Caco-2 (cell line): ENCODE results near the gene NAALADL2. TPM values are rescaled to one million over a fixed set of nuclear protein-coding genes. Genes with fewer than 3 reads are reported as not detected.

Experiments
- BruUV-seq: library from RNA; stranded (reverse); fragments of 400-500 nt; replicated peaks from 2 replicates; lab custom pipeline; 2021; lab: Mats Ljungman, UMichigan
- CTCF ChIA-PET: fragments of 300-600 bp; sonication (Branson Sonifier 250); formaldehyde crosslinking; loops from one replicate; lab custom pipeline; 2022; ENCODE audit warnings: antibody characterized with exemption; lab: Charles Lee
- POLR2A ChIA-PET: fragments of 300-600 bp; sonication (Branson Sonifier 250); formaldehyde crosslinking; loops from one replicate; lab custom pipeline; 2022; ENCODE audit warnings: antibody characterized with exemption; lab: Charles Lee
- DNase-seq, 2 experiments: peaks; one replicate each; pipeline versions ENCODE4 v3.0.0 to v3.0.0-alpha.2; 2020 to 2022
- H3K27me3 ChIP-seq: replicated peaks from 2 replicates; pipeline ENCODE4 v1.6.0; 2011; ENCODE audit warnings: low read length; ENCODE audit not compliant: control insufficient read depth, insufficient read depth
- H3K36me3 ChIP-seq: 2 replicates; pipeline ENCODE4 v1.5.1; 2011; ENCODE audit warnings: low read length; ENCODE audit not compliant: control insufficient read depth, insufficient read depth
- H3K4me1 ChIP-seq: fragments of 250-450 bp; sonication (Bioruptor Pico); 2 replicates; pipeline ENCODE4 v1.5.1; 2020; ENCODE audit warnings: mild to moderate bottlenecking
- H3K4me3 ChIP-seq: 2 replicates; pipeline ENCODE4 v1.5.1; 2011; ENCODE audit warnings: low read depth, mild to moderate bottlenecking, control low read depth, low read length
- H3K9me3 ChIP-seq: fragments of 250-450 bp; sonication (Bioruptor Pico); 2 replicates; pipeline ENCODE4 v1.5.1; 2020; ENCODE audit warnings: mild to moderate bottlenecking, moderate library complexity
- H3K27ac Mint-ChIP-seq: one replicate; pipeline ENCODE4 v1.8.0; 2022; ENCODE audit warnings: mixed read lengths; ENCODE audit not compliant: unreplicated experiment
- H3K27me3 Mint-ChIP-seq: one replicate; pipeline ENCODE4 v1.8.0; 2022; ENCODE audit warnings: mixed read lengths; ENCODE audit not compliant: insufficient read depth, unreplicated experiment
- H3K36me3 Mint-ChIP-seq: one replicate; pipeline ENCODE4 v1.8.0; 2022; ENCODE audit warnings: mild to moderate bottlenecking, mixed read lengths; ENCODE audit not compliant: insufficient read depth, unreplicated experiment
- H3K4me1 Mint-ChIP-seq: one replicate; pipeline ENCODE4 v1.8.0; 2022; ENCODE audit warnings: low read depth, mixed read lengths; ENCODE audit not compliant: unreplicated experiment
- H3K4me3 Mint-ChIP-seq: one replicate; pipeline ENCODE4 v1.8.0; 2022; ENCODE audit warnings: mild to moderate bottlenecking, moderate library complexity, mixed read lengths; ENCODE audit not compliant: unreplicated experiment
- H3K9me3 Mint-ChIP-seq: one replicate; pipeline ENCODE4 v1.8.0; 2022; ENCODE audit warnings: mixed read lengths; ENCODE audit not compliant: unreplicated experiment
- intact Hi-C: fragments of 100-400 bp; cut with micrococcal nuclease; formaldehyde crosslinking; loops from one replicate; pipeline ENCODE4 v1.10.0; 2022; ENCODE audit not compliant: unreplicated experiment
- total RNA-seq: library from RNA; stranded (reverse); gene quantifications from 2 replicates; pipeline ENCODE4 v1.2.3, GENCODE V29; 2022
- TF ChIP-seq, protein P1 (sequence below), 2 experiments: fragments of 200-600 bp in 1 of 2; IDR thresholded peaks; 1 replicate in 1 of 2; 2 replicates in 1 of 2; pipeline versions ENCODE4 v1.5.1 to v1.8.0; 2011 to 2022; ENCODE audit warnings: antibody characterized with exemption in 1 of 2, control low read depth in 1 of 2, inconsistent platforms in 1 of 2, low read depth in 1 of 2, low read length in 1 of 2, mild to moderate bottlenecking in 1 of 2, moderate library complexity in 1 of 2; ENCODE audit not compliant: insufficient read depth in 1 of 2, severe bottlenecking in 1 of 2, unreplicated experiment in 1 of 2

NAALADL2 gene
- total RNA-seq, 1 experiment from 2014 or later: 4.4 TPM

DNA sequence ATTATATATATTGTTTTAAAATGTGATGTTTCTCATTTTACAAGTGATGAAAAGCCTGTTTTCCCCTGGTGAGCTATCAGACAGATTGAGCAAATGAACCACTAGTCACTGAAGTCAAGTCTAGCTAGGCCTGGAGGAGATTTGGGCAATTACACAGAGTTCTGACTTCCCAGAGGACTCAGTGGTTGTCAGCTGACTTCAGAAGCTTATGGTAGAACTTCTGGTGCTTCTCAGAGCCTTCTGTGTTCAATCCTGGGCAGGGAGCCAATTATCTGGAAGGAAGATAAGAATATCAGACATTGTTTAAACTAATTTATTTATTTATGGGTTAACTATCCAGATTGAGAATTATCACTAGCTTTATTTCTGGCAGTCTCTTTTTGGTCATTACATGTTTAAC, 37.7 kb upstream of the NAALADL2 start:
- Mint-ChIP-seq H3K4me1 (no peaks in the 10 kb centered on the region), H3K4me3 (no peak overlapping the region), H3K36me3 (no peaks in the 10 kb centered on the region), H3K27ac (no peak overlapping the region), H3K27me3 (no peaks in the 10 kb centered on the region), H3K9me3 (no peaks in the 10 kb centered on the region)
- no peaks in the 10 kb centered on the region for H3K36me3 ChIP-seq
- ChIA-PET CTCF (no interaction called here), POLR2A (no interaction called here)
- intact Hi-C loops: no loop called here
- BruUV-seq: no TSS peak
- H3K4me3 ChIP-seq: no peak overlapping the region
- no peaks in the 10 kb centered on the region for H3K4me1 ChIP-seq
- no peaks in the 10 kb centered on the region for H3K9me3 ChIP-seq
- DNase-seq: no peak
- TF ChIP-seq, protein P1, sequence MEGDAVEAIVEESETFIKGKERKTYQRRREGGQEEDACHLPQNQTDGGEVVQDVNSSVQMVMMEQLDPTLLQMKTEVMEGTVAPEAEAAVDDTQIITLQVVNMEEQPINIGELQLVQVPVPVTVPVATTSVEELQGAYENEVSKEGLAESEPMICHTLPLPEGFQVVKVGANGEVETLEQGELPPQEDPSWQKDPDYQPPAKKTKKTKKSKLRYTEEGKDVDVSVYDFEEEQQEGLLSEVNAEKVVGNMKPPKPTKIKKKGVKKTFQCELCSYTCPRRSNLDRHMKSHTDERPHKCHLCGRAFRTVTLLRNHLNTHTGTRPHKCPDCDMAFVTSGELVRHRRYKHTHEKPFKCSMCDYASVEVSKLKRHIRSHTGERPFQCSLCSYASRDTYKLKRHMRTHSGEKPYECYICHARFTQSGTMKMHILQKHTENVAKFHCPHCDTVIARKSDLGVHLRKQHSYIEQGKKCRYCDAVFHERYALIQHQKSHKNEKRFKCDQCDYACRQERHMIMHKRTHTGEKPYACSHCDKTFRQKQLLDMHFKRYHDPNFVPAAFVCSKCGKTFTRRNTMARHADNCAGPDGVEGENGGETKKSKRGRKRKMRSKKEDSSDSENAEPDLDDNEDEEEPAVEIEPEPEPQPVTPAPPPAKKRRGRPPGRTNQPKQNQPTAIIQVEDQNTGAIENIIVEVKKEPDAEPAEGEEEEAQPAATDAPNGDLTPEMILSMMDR (IDR thresholded peaks at IDR 0.05; ENCODE audit: insufficient read depth in 1 of 2, low read depth in 1 of 2, low read length in 1 of 2, severe bottlenecking in 1 of 2, unreplicated experiment in 1 of 2): no peak
- no peaks in the 10 kb centered on the region for H3K27me3 ChIP-seq

DNA sequence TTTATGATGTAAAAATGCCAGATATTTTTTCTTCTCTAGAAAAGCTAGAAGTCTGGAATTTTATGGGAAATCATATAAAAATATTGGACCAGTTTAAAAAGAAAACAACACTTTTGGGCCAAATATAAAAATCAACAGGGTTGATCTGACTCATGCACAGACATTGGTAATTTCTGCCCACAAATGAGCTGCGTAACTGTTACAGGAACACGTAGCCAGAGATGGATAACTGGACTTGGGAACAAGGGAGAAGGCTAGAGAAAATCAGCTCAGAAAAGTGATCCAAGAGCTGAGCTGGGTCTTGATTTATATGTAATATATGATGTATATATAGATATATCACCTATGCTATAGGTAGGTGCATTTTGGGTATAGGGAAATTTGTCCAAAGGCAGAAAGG, 36.8 kb upstream of the NAALADL2 start:
- no peaks in the 10 kb centered on the region for H3K27me3 ChIP-seq
- no peak overlapping the region for H3K4me3 ChIP-seq
- Mint-ChIP-seq H3K27me3 (no peaks in the 10 kb centered on the region), H3K4me1 (no peaks in the 10 kb centered on the region), H3K4me3 (no peak overlapping the region), H3K36me3 (no peaks in the 10 kb centered on the region), H3K9me3 (no peaks in the 10 kb centered on the region), H3K27ac (no peak overlapping the region)
- H3K4me1 ChIP-seq: no peaks in the 10 kb centered on the region
- BruUV-seq: no TSS peak
- H3K9me3 ChIP-seq: no peaks in the 10 kb centered on the region
- H3K36me3 ChIP-seq: no peaks in the 10 kb centered on the region
- ChIA-PET CTCF (no interaction called here), POLR2A (no interaction called here)
- TF ChIP-seq, protein P1 (IDR thresholded peaks at IDR 0.05; ENCODE audit: insufficient read depth in 1 of 2, low read depth in 1 of 2, low read length in 1 of 2, severe bottlenecking in 1 of 2, unreplicated experiment in 1 of 2): no peak
- intact Hi-C loops: no loop called here
- no peak for DNase-seq

DNA sequence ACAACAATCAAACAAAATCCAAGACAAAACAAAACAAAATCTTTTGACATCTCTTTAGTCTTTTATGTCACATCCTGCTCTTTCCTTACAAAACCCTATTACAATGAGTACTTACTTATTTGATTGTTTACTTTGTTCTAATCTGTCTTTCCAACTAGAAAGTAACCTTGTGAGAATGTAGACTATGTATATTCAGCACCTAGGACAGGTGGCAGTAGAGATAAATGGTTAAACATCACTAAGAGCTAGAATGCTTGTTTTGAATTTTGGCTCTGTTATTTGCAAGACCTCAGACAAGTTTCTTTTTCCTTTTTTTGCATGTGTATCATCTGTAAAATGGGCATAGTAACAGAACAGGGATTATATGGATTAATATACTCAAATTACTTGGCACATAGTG, 33.1 kb upstream of the NAALADL2 start:
- Mint-ChIP-seq H3K27me3 (no peaks in the 10 kb centered on the region), H3K9me3 (no peaks in the 10 kb centered on the region), H3K36me3 (no peaks in the 10 kb centered on the region), H3K27ac (no peak overlapping the region), H3K4me3 (no peak overlapping the region), H3K4me1 (no peaks in the 10 kb centered on the region)
- TF ChIP-seq, protein P1 (IDR thresholded peaks at IDR 0.05; ENCODE audit: insufficient read depth in 1 of 2, low read depth in 1 of 2, low read length in 1 of 2, severe bottlenecking in 1 of 2, unreplicated experiment in 1 of 2): no peak
- intact Hi-C loops: no loop called here
- BruUV-seq: no TSS peak
- no peak for DNase-seq
- Histone ChIP-seq H3K9me3 (no peaks in the 10 kb centered on the region), H3K4me3 (no peak overlapping the region), H3K36me3 (no peaks in the 10 kb centered on the region), H3K27me3 (no peaks in the 10 kb centered on the region), H3K4me1 (no peaks in the 10 kb centered on the region)
- CTCF ChIA-PET: no interaction called here
- POLR2A ChIA-PET: no interaction called here
